ENCODE measurements around the gene DCTN2. TPM values are rescaled to one million over a fixed set of nuclear protein-coding genes. Genes with fewer than 3 reads are reported as not detected.
"Not testable (repeated sequence)": the region's sequence is repeated elsewhere in the genome, so short reads cannot be mapped to it uniquely, and the experiment has no call there.

DCTN2 gene
- 96.7 and 101 TPM in 2 replicates for total RNA-seq

DNA sequence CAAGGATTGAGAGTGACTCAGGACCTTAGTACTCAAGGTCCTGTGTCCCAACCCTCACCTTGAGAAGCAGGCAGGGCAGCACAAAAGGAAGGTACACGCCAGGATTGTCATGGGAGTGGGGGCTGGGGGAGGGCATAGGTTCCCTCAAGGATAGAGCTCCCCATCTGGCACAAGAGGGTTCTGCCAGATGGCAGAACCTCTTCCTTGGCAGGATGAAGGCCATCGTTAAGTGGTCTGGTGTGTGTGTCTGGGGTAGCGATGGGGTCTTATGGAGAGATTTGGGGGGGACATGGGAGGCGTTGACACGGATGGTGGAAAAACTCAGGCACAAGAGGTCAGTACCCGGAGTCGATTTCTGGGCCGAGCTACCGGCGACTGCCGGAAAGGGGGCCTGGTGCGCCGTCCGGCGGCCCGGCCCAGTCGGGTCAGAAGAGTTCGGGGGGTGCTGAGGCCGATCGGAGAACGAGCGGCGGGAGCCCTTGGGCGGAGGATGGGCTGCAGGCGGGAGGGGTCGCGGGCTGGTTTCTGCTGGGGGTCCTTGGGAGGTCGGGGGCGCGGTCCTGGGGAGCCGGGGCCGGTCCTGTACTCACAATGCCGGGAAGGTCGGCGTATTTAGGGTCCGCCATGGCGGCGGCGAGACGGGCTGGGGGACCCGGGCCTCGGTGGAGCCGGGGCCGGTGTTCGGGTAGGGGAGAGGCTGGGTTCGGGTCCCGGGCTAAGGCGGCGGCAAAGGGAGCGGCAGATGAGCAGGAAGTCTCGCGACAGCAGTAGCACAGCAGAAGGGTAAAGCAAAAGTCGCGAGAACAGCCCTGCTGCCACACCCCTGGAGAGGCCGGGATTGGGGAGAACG, at the start of gene DCTN2:
DCTN2 (minus strand) TSS at position 755 of the 850 bp plus-strand sequence; CDS start at position 626, 129 bp downstream.
- intact Hi-C loops (cut with micrococcal nuclease): loop anchor here (1.0 to 2.0 kb wide), 4 partner anchors 26 to 70 kb away; partner anchors contain the start of genes DDIT3 and PIP4K2C

DNA sequence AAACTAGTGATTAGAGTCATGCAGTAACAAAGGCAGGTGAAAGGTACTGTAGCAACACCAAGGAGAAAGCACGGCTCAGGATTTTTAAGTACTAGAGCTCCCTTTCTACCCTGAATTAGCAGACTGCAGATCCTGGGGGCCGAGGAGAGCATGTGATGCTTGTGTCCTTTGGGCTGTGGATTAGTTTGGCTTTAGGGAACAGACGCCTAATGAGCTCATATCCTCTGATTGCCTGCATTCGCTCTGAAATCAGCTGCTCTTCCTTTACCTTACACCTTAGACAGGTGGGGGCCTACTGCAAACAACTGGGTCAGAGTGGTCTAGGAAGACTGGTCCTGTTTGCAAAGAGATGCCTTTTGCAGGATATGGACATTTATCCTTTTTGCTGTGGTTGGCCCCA, 46.2 kb upstream of the DCTN2 start:
- peaks cover 24% of the 10 kb centered on the region for H3K36me3 Mint-ChIP-seq (ENCODE audit: low read depth)
- no peaks in the 10 kb centered on the region for H3K27me3 Mint-ChIP-seq (ENCODE audit: low read depth)
- no peak for DNase-seq (ENCODE audit: low spot score)
- intact Hi-C loops (cut with micrococcal nuclease): no loop called here
- peaks cover 16% of the 10 kb centered on the region for H3K4me1 Mint-ChIP-seq (ENCODE audit: low read depth)
- H3K27ac Mint-ChIP-seq: no peak overlapping the region
- no peak overlapping the region for H3K4me3 Mint-ChIP-seq (ENCODE audit: low read depth)
- H3K9me3 Mint-ChIP-seq: no peaks in the 10 kb centered on the region

More for the DNA sequence above, at the start of gene DCTN2:
- Mint-ChIP-seq H3K36me3 (ENCODE audit: low read depth) (peaks cover 13% of the 10 kb centered on the region), H3K9me3 (no peaks in the 10 kb centered on the region), H3K4me3 (ENCODE audit: low read depth) (peak within 1 kb of the TSS; percentile 98), H3K27me3 (ENCODE audit: low read depth) (peaks cover 12% of the 10 kb centered on the region), H3K4me1 (ENCODE audit: low read depth) (peaks cover 49% of the 10 kb centered on the region), H3K27ac (peak within 1 kb of the TSS; percentile 95)
- DNase-seq (ENCODE audit: low spot score): peak; percentile 94

DNA sequence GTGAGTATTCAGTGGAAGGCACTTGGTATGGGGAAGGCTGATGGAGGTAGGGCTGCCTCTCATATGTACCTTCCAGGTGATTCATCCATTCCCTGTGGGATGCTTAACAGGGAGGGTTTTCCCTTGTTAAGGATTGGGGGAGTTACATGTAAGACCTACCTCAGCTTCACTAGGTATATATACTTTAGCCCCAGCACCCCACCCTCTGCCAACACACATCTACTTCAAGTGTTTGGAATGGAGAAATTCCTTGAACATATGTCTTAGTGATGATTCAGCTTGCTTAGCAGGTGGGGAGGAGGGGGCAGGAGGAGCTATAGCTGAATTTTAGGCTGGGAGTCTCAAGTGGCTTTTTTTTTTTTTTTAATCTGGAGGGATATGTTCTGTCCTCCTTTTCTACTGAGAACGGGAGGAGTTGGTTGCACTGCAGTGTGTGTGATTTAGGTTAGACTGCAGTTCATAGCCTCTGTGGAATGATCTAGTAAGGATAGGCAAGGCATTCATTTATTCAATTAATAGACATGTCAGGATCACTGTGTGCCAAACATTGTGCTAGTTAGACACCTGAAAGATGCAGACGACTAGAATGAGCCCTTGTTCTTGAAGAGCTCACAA, 45.7 kb upstream of the DCTN2 start:
- intact Hi-C loops (cut with micrococcal nuclease): no loop called here

DNA sequence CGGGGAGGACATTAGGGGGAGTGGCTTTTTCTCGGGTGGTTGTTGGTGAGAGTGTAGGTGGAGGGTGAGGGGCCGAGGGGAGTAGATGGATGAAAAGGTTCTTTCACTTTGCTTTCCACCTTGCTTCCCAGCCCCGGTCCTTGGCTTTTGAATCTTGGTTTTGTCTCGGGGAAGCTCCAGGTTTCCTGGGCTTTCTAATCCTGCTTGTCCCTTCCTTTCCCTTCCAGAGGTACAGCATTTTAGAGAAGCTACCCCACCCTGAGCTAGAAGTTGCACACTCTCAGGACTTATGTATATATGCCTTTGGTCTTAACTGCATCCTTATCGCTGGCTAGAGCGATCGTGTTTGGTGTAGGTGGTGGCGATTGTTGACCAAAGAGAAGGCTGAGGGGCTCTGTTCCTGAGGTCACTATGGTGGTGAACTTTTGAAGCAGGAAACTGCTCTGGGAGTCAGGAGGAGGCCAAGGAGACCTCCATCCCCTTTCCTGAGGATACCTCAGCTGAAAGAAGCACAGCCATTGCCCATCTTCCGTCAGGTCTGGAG, 44.9 kb upstream of the DCTN2 start:
- Mint-ChIP-seq H3K36me3 (ENCODE audit: low read depth) (peaks cover 18% of the 10 kb centered on the region), H3K4me1 (ENCODE audit: low read depth) (peaks cover 16% of the 10 kb centered on the region), H3K27ac (peak overlapping the region; percentile 69), H3K27me3 (ENCODE audit: low read depth) (no peaks in the 10 kb centered on the region), H3K4me3 (ENCODE audit: low read depth) (peak overlapping the region; percentile 86), H3K9me3 (no peaks in the 10 kb centered on the region)
- DNase-seq (ENCODE audit: low spot score): no peak
- intact Hi-C loops (cut with micrococcal nuclease): loop anchor here (1.0 to 2.0 kb wide), 3 partner anchors 12 to 69 kb away; partner anchors contain the start of genes DCTN2, DTX3 and MBD6

More for the DNA sequence above, 45.7 kb upstream of the DCTN2 start:
- Mint-ChIP-seq H3K27ac (no peak overlapping the region), H3K9me3 (no peaks in the 10 kb centered on the region), H3K36me3 (ENCODE audit: low read depth) (peaks cover 22% of the 10 kb centered on the region), H3K27me3 (ENCODE audit: low read depth) (no peaks in the 10 kb centered on the region), H3K4me3 (ENCODE audit: low read depth) (peak overlapping the region; percentile 86), H3K4me1 (ENCODE audit: low read depth) (peaks cover 16% of the 10 kb centered on the region)
- no peak for DNase-seq (ENCODE audit: low spot score)

GRCh38 chr12:57590864-57591781, 44.1 kb upstream of the DCTN2 start, which contains the start of gene PIP4K2C:
Gene PIP4K2C, plus strand, starts transcription at chr12:57591192. Its CDS starts 98 bp downstream, at chr12:57591290.
- peak; percentile 73 for DNase-seq (ENCODE audit: low spot score)
- Mint-ChIP-seq H3K4me3 (ENCODE audit: low read depth) (peak within 1 kb of the TSS; percentile 86), H3K4me1 (ENCODE audit: low read depth) (peaks cover 16% of the 10 kb centered on the region), H3K9me3 (no peaks in the 10 kb centered on the region), H3K36me3 (ENCODE audit: low read depth) (peaks cover 15% of the 10 kb centered on the region), H3K27ac (peak within 1 kb of the TSS; percentile 69), H3K27me3 (ENCODE audit: low read depth) (no peaks in the 10 kb centered on the region)
- intact Hi-C loops (cut with micrococcal nuclease): loop anchor here (1.0 to 2.0 kb wide), 3 partner anchors 13 to 68 kb away; partner anchors contain the start of genes DCTN2, DTX3 and MBD6

- Mint-ChIP-seq H3K4me3 (ENCODE audit: low read depth) (peak overlapping the region; percentile 86), H3K4me1 (ENCODE audit: low read depth) (peaks cover 16% of the 10 kb centered on the region), H3K27me3 (ENCODE audit: low read depth) (no peaks in the 10 kb centered on the region), H3K9me3 (no peaks in the 10 kb centered on the region), H3K36me3 (ENCODE audit: low read depth) (peaks cover 9% of the 10 kb centered on the region), H3K27ac (peak overlapping the region; percentile 41)
- no peak for DNase-seq (ENCODE audit: low spot score)
- intact Hi-C loops (cut with micrococcal nuclease): loop anchor here (2.0 kb wide), 1 partner anchor 68 kb away; the partner anchor contains the start of gene MBD6
These were observed 43.5 kb upstream of the DCTN2 start for GRCh38 chr12:57590479-57590863.

- H3K4me3 Mint-ChIP-seq (ENCODE audit: low read depth); DNase-seq (ENCODE audit: low spot score); H3K36me3 Mint-ChIP-seq (ENCODE audit: low read depth); H3K27me3 Mint-ChIP-seq (ENCODE audit: low read depth); H3K27ac Mint-ChIP-seq; H3K9me3 Mint-ChIP-seq: not testable (repeated sequence)
- H3K4me1 Mint-ChIP-seq (ENCODE audit: low read depth): peaks cover 16% of the 10 kb centered on the region
- intact Hi-C loops (cut with micrococcal nuclease): loop anchor here (10.0 kb wide), 1 partner anchor 306 kb away; no protein-coding TSS in a partner anchor
These were observed 42.1 kb upstream of the DCTN2 start for GRCh38 chr12:57588951-57589610.

- peaks cover 2% of the 10 kb centered on the region for H3K27me3 Mint-ChIP-seq (ENCODE audit: low read depth)
- H3K27ac Mint-ChIP-seq: no peak overlapping the region
- DNase-seq (ENCODE audit: low spot score): no peak
- no peaks in the 10 kb centered on the region for H3K9me3 Mint-ChIP-seq
- no peak overlapping the region for H3K4me3 Mint-ChIP-seq (ENCODE audit: low read depth)
- intact Hi-C loops (cut with micrococcal nuclease): loop anchor here (10.0 kb wide), 1 partner anchor 308 kb away; no protein-coding TSS in a partner anchor
- H3K4me1 Mint-ChIP-seq (ENCODE audit: low read depth): peaks cover 12% of the 10 kb centered on the region
- no peaks in the 10 kb centered on the region for H3K36me3 Mint-ChIP-seq (ENCODE audit: low read depth)
These were observed 39.9 kb upstream of the DCTN2 start for GRCh38 chr12:57586832-57587429.

DNA sequence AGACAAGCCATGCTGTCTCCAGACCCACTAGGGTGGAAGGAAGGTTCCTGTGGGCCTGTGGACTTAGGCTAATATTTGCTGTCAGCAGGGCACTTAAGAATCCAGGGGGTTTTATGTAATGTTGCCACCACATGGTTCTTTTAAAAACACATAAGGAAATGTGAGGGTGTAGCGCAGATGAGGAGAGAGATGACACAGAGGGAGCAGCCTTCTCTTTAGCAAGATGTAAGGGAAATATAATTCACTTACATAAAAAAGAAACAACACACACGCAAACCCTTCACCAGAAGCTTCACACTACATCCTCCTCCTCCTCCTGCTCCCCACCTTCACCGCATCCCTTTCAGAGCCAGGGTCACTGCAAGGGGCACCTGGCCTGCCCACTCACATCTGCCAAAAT, 39.1 kb upstream of the DCTN2 start:
- H3K9me3 Mint-ChIP-seq: no peaks in the 10 kb centered on the region
- no peak overlapping the region for H3K4me3 Mint-ChIP-seq (ENCODE audit: low read depth)
- no peak for DNase-seq (ENCODE audit: low spot score)
- no peak overlapping the region for H3K27ac Mint-ChIP-seq
- no peaks in the 10 kb centered on the region for H3K36me3 Mint-ChIP-seq (ENCODE audit: low read depth)
- intact Hi-C loops (cut with micrococcal nuclease): loop anchor here (10.0 kb wide), 1 partner anchor 309 kb away; no protein-coding TSS in a partner anchor
- H3K27me3 Mint-ChIP-seq (ENCODE audit: low read depth): peaks cover 2% of the 10 kb centered on the region
- peaks cover 8% of the 10 kb centered on the region for H3K4me1 Mint-ChIP-seq (ENCODE audit: low read depth)

GRCh38 chr12:57585156-57585555, 38.2 kb upstream of the DCTN2 start:
- Mint-ChIP-seq H3K27me3 (ENCODE audit: low read depth) (peaks cover 2% of the 10 kb centered on the region), H3K9me3 (no peaks in the 10 kb centered on the region), H3K36me3 (ENCODE audit: low read depth) (no peaks in the 10 kb centered on the region), H3K27ac (no peak overlapping the region), H3K4me3 (ENCODE audit: low read depth) (no peak overlapping the region), H3K4me1 (ENCODE audit: low read depth) (peaks cover 2% of the 10 kb centered on the region)
- intact Hi-C loops (cut with micrococcal nuclease): loop anchor here (10.0 kb wide), 1 partner anchor 310 kb away; no protein-coding TSS in a partner anchor
- no peak for DNase-seq (ENCODE audit: low spot score)

GRCh38 chr12:57584690-57585089, 37.7 kb upstream of the DCTN2 start:
- no peak for DNase-seq (ENCODE audit: low spot score)
- no peaks in the 10 kb centered on the region for H3K9me3 Mint-ChIP-seq
- no peak overlapping the region for H3K4me3 Mint-ChIP-seq (ENCODE audit: low read depth)
- H3K36me3 Mint-ChIP-seq (ENCODE audit: low read depth): no peaks in the 10 kb centered on the region
- intact Hi-C loops (cut with micrococcal nuclease): loop anchor here (10.0 kb wide), 1 partner anchor 310 kb away; no protein-coding TSS in a partner anchor
- peaks cover 2% of the 10 kb centered on the region for H3K27me3 Mint-ChIP-seq (ENCODE audit: low read depth)
- H3K27ac Mint-ChIP-seq: no peak overlapping the region
- peaks cover 2% of the 10 kb centered on the region for H3K4me1 Mint-ChIP-seq (ENCODE audit: low read depth)

Measured in activated T-helper 2 cell treated with anti-CD3 and anti-CD28 coated beads, Interferon-gamma antibody, Interleukin-2, Interleukin-4, amounts not matched to agents 10 μg/mL and 5 μg/mL and 100 μg/mL, durations not matched to agents 14 hours and 24 hours and 36 hours (primary cell).